WTC11 (cell line): Measurements from ENCODE around the gene LIMA1. TPM values are rescaled to one million over a fixed set of nuclear protein-coding genes. Genes with fewer than 3 reads are reported as not detected.
A peak's percentile ranks its signal among the peaks of the same experiment; 100 is the strongest.
"Not testable (repeated sequence)": the region's sequence is repeated elsewhere in the genome, so short reads cannot be mapped to it uniquely, and the experiment has no call there.

Experiments used
- ATAC-seq: fragments of 200-7000 bp; cut with Tn5 transposase; 2 replicates; pipeline ENCODE4 v1.10.0; 2021; ENCODE audit warnings: mild to moderate bottlenecking, moderate library complexity
- CTCF ChIA-PET: fragments of 300-600 bp; sonication (Branson Sonifier 250); formaldehyde crosslinking; loops from one replicate; lab custom pipeline; 2021; ENCODE audit warnings: antibody characterized with exemption; lab: Charles Lee
- POLR2A ChIA-PET: fragments of 350-600 bp; sonication (Branson Sonifier 250); formaldehyde crosslinking; loops from one replicate; lab custom pipeline; 2021; ENCODE audit warnings: antibody characterized with exemption; lab: Charles Lee
- DNase-seq: peaks from one replicate; pipeline ENCODE4 v3.0.0; 2021; ENCODE audit warnings: low spot score
- H3K27ac Mint-ChIP-seq: 2 replicates; pipeline ENCODE4 v1.8.0; 2021; ENCODE audit warnings: mixed read lengths
- H3K27me3 Mint-ChIP-seq: 2 replicates; pipeline ENCODE4 v1.8.0; 2021; ENCODE audit warnings: low read depth, mild to moderate bottlenecking, moderate library complexity, mixed read lengths
- H3K36me3 Mint-ChIP-seq: 2 replicates; pipeline ENCODE4 v1.8.0; 2021; ENCODE audit warnings: mixed read lengths
- H3K4me1 Mint-ChIP-seq: 2 replicates; pipeline ENCODE4 v1.8.0; 2022; ENCODE audit warnings: mixed read lengths
- H3K4me3 Mint-ChIP-seq: 2 replicates; pipeline ENCODE4 v1.8.0; 2021; ENCODE audit warnings: mild to moderate bottlenecking, moderate library complexity, mixed read lengths
- H3K9me3 Mint-ChIP-seq: 2 replicates; pipeline ENCODE4 v1.8.0; 2021; ENCODE audit warnings: mixed read lengths
- ESRRA ChIP-seq: sonication (generic); formaldehyde crosslinking; IDR thresholded peaks from 2 replicates; pipeline ENCODE4 v1.8.1; 2022; ENCODE audit warnings: mild to moderate bottlenecking, missing genetic modification reagents, borderline replicate concordance
- GABPB1 ChIP-seq: sonication (generic); formaldehyde crosslinking; IDR thresholded peaks from 2 replicates; pipeline ENCODE4 v1.8.1; 2023; ENCODE audit warnings: mild to moderate bottlenecking, missing genetic modification reagents
- JUN ChIP-seq: sonication (generic); formaldehyde crosslinking; IDR thresholded peaks from 2 replicates; pipeline ENCODE4 v1.8.0; 2023; ENCODE audit warnings: mild to moderate bottlenecking, missing genetic modification reagents
- NR3C1 ChIP-seq: sonication (generic); formaldehyde crosslinking; conservative IDR thresholded peaks from 2 replicates; pipeline ENCODE4 v1.8.1; 2023; ENCODE audit warnings: low read depth, mild to moderate bottlenecking, missing genetic modification reagents
- TCF7 ChIP-seq: sonication (generic); formaldehyde crosslinking; IDR thresholded peaks from 2 replicates; pipeline ENCODE4 v1.8.0; 2022; ENCODE audit warnings: mild to moderate bottlenecking, low read depth, missing genetic modification reagents, moderate library complexity
- TEAD1 ChIP-seq: sonication (generic); formaldehyde crosslinking; IDR thresholded peaks from 2 replicates; pipeline ENCODE4 v1.8.0; 2022; ENCODE audit warnings: mild to moderate bottlenecking, missing genetic modification reagents
- ZNF416 ChIP-seq: fragments of 250-450 bp; sonication (Bioruptor Pico); IDR thresholded peaks from 2 replicates; pipeline ENCODE4 v1.9.0; 2021; ENCODE audit warnings: mild to moderate bottlenecking, inconsistent platforms
- total RNA-seq: library from RNA; stranded (reverse); gene quantifications from 3 replicates; pipeline ENCODE4 v1.2.3, GENCODE V29; 2021
- TF ChIP-seq, protein P1 (sequence below): sonication (generic); formaldehyde crosslinking; conservative IDR thresholded peaks from 2 replicates; pipeline ENCODE4 v1.8.1; 2022; ENCODE audit warnings: mild to moderate bottlenecking, missing genetic modification reagents
- TF ChIP-seq, protein P2 (sequence below): fragments of 250-450 bp; sonication (Bioruptor Pico); IDR thresholded peaks from 2 replicates; pipeline ENCODE4 v1.9.0; 2021; ENCODE audit warnings: mild to moderate bottlenecking
- TF ChIP-seq, protein P3 (sequence below): sonication (generic); formaldehyde crosslinking; IDR thresholded peaks from 2 replicates; pipeline ENCODE4 v1.8.1; 2023; ENCODE audit warnings: mild to moderate bottlenecking, missing genetic modification reagents, moderate library complexity
- TF ChIP-seq, protein P4 (sequence below): fragments of 200-600 bp; IDR thresholded peaks from 2 replicates; pipeline ENCODE4 v1.8.0; 2022; ENCODE audit warnings: antibody characterized with exemption
- TF ChIP-seq, protein P5 (sequence below): sonication (generic); formaldehyde crosslinking; IDR thresholded peaks from 2 replicates; pipeline ENCODE4 v1.8.1; 2022; ENCODE audit warnings: mild to moderate bottlenecking, moderate library complexity, missing genetic modification reagents

Gene LIMA1
- total RNA-seq, 1 experiment from 2014 or later, result 41.2 TPM

DNA sequence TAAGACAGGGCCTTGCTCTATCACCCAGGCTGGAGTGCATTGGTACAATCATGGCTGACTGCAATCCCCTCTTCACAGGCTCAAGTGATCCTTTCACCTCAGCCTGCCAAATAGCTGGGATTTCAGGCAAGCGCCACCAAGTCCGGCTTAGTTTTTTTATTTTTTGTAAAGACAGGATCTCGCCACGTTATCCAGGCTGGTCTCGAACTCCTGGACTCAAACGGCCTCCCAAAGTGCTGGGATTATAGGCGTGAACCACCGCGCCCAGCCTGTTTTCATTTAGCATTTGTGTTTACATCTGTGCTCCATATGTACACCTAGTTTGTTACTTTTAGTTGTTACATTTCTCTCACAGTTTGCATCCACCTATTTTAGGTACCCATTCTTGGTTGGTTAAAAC, 32.5 kb upstream of the LIMA1 start (continued):
- TF ChIP-seq, protein P1, sequence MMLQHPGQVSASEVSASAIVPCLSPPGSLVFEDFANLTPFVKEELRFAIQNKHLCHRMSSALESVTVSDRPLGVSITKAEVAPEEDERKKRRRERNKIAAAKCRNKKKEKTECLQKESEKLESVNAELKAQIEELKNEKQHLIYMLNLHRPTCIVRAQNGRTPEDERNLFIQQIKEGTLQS, result no peak
- TF ChIP-seq ZNF416 (CRISPR knock-in tag) (no peak), TCF7 (CRISPR knock-in tag) (no peak), NR3C1 (CRISPR knock-in tag) (no peak), JUN (CRISPR knock-in tag) (no peak), TEAD1 (CRISPR knock-in tag) (no peak)
- TF ChIP-seq, protein P2, sequence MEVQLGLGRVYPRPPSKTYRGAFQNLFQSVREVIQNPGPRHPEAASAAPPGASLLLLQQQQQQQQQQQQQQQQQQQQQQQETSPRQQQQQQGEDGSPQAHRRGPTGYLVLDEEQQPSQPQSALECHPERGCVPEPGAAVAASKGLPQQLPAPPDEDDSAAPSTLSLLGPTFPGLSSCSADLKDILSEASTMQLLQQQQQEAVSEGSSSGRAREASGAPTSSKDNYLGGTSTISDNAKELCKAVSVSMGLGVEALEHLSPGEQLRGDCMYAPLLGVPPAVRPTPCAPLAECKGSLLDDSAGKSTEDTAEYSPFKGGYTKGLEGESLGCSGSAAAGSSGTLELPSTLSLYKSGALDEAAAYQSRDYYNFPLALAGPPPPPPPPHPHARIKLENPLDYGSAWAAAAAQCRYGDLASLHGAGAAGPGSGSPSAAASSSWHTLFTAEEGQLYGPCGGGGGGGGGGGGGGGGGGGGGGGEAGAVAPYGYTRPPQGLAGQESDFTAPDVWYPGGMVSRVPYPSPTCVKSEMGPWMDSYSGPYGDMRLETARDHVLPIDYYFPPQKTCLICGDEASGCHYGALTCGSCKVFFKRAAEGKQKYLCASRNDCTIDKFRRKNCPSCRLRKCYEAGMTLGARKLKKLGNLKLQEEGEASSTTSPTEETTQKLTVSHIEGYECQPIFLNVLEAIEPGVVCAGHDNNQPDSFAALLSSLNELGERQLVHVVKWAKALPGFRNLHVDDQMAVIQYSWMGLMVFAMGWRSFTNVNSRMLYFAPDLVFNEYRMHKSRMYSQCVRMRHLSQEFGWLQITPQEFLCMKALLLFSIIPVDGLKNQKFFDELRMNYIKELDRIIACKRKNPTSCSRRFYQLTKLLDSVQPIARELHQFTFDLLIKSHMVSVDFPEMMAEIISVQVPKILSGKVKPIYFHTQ (CRISPR knock-in tag), result no peak
- TF ChIP-seq, protein P3, sequence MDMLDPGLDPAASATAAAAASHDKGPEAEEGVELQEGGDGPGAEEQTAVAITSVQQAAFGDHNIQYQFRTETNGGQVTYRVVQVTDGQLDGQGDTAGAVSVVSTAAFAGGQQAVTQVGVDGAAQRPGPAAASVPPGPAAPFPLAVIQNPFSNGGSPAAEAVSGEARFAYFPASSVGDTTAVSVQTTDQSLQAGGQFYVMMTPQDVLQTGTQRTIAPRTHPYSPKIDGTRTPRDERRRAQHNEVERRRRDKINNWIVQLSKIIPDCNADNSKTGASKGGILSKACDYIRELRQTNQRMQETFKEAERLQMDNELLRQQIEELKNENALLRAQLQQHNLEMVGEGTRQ (CRISPR knock-in tag), result no peak

DNA sequence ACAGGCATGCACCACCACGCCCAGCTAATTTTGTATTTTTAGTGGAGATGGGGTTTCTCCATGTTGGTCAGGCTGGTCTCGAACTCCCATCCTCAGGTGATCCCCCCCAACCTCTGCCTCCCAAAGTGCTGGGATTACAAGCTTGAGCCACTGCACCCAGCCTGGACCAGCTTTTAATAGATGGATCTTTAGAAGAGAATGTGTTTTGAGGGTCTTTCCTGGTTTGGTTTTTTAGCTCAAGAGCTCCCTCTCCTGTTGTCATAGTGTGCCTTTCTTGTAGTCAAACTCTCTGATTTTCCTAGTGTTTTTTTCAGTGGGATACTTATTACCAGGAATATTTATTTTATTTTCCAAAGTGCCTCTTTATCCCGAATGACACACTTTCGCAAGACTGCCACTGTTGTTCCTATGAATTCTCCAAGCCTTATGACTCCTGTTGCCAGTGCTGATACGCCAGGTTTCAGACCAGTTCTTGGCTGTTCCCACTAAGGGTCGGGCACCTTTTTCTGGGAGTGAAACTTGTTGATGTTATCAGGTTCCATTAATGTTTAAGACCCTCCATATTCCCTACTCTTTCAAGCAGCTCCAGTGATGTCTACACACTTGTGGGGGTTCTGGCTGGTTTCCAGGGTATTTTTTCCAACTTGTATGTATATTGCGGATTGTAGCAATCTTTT, 31.5 kb upstream of the LIMA1 start:
- DNase-seq (peak; percentile 16), ATAC-seq (peak; percentile 74)

DNA sequence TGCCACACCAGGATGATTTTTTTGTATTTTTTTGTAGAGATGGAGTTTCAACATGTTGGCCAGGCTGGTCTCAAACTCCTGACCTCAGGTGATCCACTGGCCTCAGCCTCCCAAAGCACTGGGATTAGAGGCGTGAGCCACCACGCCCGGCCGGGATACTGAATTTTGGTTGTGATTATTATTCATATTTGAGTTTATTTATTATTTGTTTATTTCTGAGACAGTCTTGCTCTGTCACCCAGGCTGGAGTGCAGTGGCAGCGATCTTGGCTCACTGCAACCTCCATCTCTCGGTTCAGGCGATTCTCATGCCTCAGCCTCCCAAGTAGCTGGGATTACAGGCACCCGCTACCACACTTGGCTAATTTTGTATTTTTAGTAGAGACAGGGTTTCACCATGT, 30.7 kb upstream of the LIMA1 start:
- not testable (repeated sequence) for H3K27me3 Mint-ChIP-seq, H3K27ac Mint-ChIP-seq, DNase-seq, H3K4me3 Mint-ChIP-seq, ATAC-seq, H3K36me3 Mint-ChIP-seq, H3K9me3 Mint-ChIP-seq
- ChIA-PET POLR2A (interaction anchor here (0.5 to 1.1 kb wide), 3 partner anchors 117 to 216 kb away, joined by 3 to 5 read pairs (median 3); partner anchors contain the start of gene CERS5), CTCF (interaction anchor here (0.6 to 3.7 kb wide), 55 partner anchors 8 to 347 kb away, joined by 3 to 61 read pairs (median 4); partner anchors contain the start of genes CERS5, COX14, GPD1 and LIMA1)
- H3K4me1 Mint-ChIP-seq, result peaks cover 12% of the 10 kb centered on the region

More for the DNA sequence above, 31.5 kb upstream of the LIMA1 start:
- CTCF ChIA-PET, result interaction anchor here (0.5 to 3.7 kb wide), 59 partner anchors 8 to 1436 kb away, joined by 3 to 61 read pairs (median 4); partner anchors contain the start of genes CERS5, COX14, GPD1 and LIMA1
- H3K9me3 Mint-ChIP-seq, result no peaks in the 10 kb centered on the region
- H3K4me1 Mint-ChIP-seq, result peaks cover 10% of the 10 kb centered on the region
- no peak overlapping the region for H3K4me3 Mint-ChIP-seq
- H3K27ac Mint-ChIP-seq, result no peak overlapping the region; the same call in 1 of the 2 replicates
- no peaks in the 10 kb centered on the region for H3K36me3 Mint-ChIP-seq
- POLR2A ChIA-PET, result interaction anchor here (0.5 to 1.1 kb wide), 4 partner anchors 49 to 217 kb away, joined by 3 to 5 read pairs (median 3); partner anchors contain the start of gene CERS5
- TF ChIP-seq TEAD1 (CRISPR knock-in tag), result no peak
- TF ChIP-seq, protein P4, sequence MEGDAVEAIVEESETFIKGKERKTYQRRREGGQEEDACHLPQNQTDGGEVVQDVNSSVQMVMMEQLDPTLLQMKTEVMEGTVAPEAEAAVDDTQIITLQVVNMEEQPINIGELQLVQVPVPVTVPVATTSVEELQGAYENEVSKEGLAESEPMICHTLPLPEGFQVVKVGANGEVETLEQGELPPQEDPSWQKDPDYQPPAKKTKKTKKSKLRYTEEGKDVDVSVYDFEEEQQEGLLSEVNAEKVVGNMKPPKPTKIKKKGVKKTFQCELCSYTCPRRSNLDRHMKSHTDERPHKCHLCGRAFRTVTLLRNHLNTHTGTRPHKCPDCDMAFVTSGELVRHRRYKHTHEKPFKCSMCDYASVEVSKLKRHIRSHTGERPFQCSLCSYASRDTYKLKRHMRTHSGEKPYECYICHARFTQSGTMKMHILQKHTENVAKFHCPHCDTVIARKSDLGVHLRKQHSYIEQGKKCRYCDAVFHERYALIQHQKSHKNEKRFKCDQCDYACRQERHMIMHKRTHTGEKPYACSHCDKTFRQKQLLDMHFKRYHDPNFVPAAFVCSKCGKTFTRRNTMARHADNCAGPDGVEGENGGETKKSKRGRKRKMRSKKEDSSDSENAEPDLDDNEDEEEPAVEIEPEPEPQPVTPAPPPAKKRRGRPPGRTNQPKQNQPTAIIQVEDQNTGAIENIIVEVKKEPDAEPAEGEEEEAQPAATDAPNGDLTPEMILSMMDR, result peak; percentile 44; the same call in 1 of the 2 replicates
- no peaks in the 10 kb centered on the region for H3K27me3 Mint-ChIP-seq

DNA sequence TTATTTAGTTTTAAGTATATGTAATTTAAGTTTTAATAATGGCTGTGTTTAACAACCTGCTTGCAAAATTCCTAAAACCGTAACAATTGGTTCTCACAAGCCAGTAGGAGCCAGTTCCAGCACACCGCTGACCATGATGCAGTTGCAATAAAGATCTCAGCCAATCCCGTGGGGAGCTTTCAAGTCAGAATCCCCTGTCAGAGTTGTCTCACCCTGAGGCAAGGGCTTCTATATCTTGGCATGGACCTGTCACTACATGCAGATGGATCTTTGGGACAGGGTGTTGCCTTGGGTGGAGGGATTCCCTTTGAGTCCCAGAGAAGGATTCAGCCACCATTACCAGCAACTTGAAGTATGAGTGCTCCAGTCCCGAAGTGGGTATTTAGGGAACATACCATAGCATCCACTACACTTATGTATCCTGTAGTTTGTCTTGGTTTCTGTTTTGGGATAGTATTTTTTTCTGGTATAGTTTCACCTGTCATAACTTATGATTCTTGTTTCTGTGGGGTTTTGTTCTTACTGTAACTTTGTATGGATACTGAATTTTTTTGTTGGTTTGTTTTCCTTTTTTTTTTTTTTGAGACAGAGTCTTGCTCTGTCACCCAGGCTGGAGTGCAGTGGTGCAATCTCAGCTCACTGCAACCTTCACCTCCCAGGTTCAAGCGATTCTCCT, 30.1 kb upstream of the LIMA1 start:
- H3K27ac Mint-ChIP-seq, result no peak overlapping the region; the same call in 1 of the 2 replicates
- no peak overlapping the region for H3K4me3 Mint-ChIP-seq
- CTCF ChIA-PET, result interaction anchor here (1.1 to 3.7 kb wide), 6 partner anchors 86 to 243 kb away, joined by 3 to 61 read pairs (median 4); partner anchors contain the start of genes COX14, GPD1 and SMARCD1
- peaks cover 12% of the 10 kb centered on the region for H3K4me1 Mint-ChIP-seq
- H3K27me3 Mint-ChIP-seq, result no peaks in the 10 kb centered on the region
- TF ChIP-seq ESRRA (CRISPR knock-in tag) (no peak), GABPB1 (CRISPR knock-in tag) (no peak)
- TF ChIP-seq, protein P5, sequence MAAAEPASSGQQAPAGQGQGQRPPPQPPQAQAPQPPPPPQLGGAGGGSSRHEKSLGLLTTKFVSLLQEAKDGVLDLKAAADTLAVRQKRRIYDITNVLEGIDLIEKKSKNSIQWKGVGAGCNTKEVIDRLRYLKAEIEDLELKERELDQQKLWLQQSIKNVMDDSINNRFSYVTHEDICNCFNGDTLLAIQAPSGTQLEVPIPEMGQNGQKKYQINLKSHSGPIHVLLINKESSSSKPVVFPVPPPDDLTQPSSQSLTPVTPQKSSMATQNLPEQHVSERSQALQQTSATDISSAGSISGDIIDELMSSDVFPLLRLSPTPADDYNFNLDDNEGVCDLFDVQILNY (CRISPR knock-in tag), result no peak
- no peaks in the 10 kb centered on the region for H3K36me3 Mint-ChIP-seq
- DNase-seq (no peak), ATAC-seq (no peak)
- H3K9me3 Mint-ChIP-seq, result no peaks in the 10 kb centered on the region
- POLR2A ChIA-PET, result interaction anchor here (1.1 kb wide), 1 partner anchor 215 kb away, joined by 3 read pairs; no protein-coding TSS in a partner anchor

DNA sequence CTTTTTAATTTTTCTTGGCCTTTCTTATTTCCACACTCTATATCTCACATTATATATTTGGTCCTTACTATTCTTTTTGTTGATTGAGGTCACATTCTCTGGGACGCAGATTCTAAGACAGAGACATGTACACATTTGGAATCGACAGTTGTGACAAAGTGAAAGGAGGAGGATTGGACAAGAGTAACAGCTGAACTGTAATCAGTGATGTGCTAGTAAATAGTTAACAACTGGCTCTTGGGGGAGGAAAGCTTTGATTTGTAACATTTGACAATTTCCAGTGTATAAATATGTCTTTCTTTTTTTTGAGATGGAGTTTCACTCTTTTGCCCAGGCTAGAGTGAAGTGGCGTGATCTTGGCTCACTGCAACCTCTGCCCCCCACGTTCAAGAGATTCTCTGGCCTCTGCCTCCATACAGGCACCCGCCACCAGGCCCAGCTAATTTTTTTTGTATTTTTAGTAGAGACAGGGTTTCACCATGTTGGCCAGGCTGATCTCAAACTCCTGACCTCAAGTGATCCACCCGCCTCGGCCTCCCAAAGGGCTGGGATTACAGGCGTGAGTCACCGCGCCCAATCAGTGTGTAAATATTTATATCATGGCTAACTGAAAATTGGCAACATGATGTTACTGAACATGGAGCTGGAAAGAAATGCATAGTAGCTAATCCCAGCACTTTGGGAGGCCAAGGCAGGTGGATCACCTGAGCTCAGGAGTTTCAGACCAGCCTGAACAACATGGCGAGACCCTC, 28.7 kb upstream of the LIMA1 start:
- H3K4me1 Mint-ChIP-seq, result peaks cover 12% of the 10 kb centered on the region
- H3K9me3 Mint-ChIP-seq, ATAC-seq, H3K27me3 Mint-ChIP-seq, H3K4me3 Mint-ChIP-seq, H3K36me3 Mint-ChIP-seq, H3K27ac Mint-ChIP-seq, POLR2A ChIA-PET, DNase-seq: not testable (repeated sequence)
- CTCF ChIA-PET, result interaction anchor here (1.1 to 3.7 kb wide), 3 partner anchors 201 to 241 kb away, joined by 3 to 61 read pairs (median 5); partner anchors contain the start of genes COX14 and SMARCD1
